ENCODE measurements around the gene PTPRN2.

PTPRN2 gene

DNA sequence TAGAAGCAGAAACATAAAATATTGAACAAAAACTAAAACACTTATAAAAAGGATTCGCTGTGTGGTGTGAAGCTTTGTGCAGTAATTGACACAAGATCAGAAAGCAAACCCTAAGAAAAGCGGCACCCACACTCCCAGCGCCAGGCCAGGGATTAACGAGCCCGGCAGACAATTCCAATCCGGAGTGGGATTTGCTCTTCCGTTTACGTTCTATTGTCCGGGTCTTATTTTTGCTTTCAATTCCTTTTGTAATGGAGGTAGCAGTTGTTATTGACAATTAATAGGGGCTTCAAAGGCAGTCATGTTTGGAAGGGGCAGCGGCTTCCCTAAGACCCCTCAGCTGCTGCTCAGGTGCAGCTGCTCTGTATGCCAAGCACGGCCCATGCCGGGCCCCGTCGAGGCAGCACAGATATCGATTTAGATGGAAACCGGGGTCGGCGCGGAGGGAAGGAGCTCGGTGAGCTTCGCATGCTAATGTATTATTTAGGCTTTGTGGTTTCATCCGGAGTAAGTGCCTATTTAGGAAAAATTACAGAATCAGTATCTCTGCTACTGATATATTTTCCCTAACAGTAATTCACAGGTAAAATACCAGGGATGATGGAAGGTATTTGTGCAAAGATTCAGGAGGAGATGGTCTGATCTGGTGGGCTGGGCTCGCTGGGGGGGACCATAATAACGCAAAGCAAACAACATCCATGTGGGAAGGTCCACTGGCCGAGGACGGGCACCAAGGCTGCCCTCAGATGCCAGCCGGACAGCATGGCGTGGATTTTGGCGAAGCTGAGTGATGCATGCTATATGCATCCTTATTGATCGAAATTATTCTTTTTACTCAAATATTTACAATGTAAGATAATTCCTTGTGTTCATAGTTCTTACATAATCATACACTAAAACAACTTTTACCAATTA is 561.7 kb downstream of the PTPRN2 start:
- no peak for TF ChIP-seq GATA2 (IDR thresholded peaks at IDR 0.05; ENCODE audit: low read depth, low read length)
- no peak for TF ChIP-seq GATA3 (IDR thresholded peaks at IDR 0.05; ENCODE audit: low read depth, low read length)

DNA sequence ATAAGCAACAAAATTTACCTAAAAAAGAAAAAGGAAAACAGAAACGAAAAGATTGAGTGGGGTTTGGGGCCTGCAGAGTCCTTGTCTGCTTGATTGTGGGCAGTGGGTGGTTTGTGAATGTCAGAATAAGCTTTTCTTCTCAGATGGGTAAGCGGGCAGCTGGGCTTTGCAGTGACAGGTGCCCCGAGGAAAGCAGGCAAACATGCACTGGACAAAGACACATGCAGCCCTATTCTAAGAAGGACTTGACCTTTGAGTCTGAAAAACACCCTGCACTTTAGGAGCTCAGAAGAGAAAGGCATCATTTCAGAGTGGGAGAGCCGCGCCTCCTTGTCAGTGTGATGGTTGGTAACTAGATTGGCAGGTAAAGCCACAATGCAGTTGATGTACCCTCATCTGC is 562.7 kb downstream of the PTPRN2 start:
- no peak for TF ChIP-seq GATA2 (IDR thresholded peaks at IDR 0.05; ENCODE audit: low read depth, low read length)
- no peak for TF ChIP-seq GATA3 (IDR thresholded peaks at IDR 0.05; ENCODE audit: low read depth, low read length)

DNA sequence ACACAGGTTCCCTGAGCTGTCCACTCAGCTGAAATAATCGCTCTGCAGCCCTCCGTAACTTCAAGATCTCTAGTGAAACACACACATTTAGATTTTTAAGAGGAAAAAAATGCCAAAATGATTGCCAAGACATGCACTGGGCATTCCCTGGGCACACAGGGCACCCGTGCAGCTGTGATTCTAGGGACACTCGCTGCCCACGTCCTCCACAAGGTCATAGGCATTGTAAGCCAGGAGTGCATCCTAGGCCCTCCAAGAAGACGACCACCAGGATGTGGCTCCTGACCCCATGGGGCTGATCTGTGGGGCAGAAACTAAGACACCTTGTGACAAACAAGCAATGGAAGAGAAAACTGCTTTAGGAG is 563.3 kb downstream of the PTPRN2 start:
- no peak for TF ChIP-seq GATA3 (IDR thresholded peaks at IDR 0.05; ENCODE audit: low read depth, low read length)
- TF ChIP-seq GATA2 (IDR thresholded peaks at IDR 0.05; ENCODE audit: low read depth, low read length): no peak

DNA sequence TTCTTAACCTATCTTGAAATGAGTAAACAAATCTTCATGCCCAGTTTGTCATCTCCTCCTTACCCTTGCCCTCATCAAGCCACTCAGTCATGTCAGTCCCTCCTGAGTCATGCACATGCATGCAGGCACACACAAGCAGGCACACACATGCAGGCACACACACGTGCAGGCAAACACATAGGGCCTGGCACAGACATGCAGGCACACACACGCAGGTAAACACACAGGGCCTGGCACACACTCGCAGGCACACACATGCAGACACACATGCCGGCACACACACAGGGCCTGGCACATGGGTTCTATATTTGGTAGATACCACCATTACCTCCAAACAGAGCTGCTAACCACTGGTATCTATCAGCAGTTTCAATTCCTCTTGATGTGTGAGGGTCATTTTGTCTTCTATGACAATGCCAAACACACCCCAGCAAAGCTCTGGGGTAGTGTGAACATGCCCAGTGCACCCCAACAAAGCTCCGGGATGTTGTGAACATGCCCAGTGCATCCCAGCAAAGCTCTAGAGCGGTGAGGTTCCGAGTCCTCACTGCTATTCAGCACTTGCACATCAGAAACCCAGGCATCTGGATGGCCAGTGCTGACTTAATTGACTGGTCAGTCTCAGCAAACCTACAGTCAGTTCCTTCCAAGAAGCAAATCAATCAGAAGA is 563.8 kb downstream of the PTPRN2 start:
- no peak for TF ChIP-seq GATA3 (IDR thresholded peaks at IDR 0.05; ENCODE audit: low read depth, low read length)
- TF ChIP-seq GATA2 (IDR thresholded peaks at IDR 0.05; ENCODE audit: low read depth, low read length): no peak

DNA sequence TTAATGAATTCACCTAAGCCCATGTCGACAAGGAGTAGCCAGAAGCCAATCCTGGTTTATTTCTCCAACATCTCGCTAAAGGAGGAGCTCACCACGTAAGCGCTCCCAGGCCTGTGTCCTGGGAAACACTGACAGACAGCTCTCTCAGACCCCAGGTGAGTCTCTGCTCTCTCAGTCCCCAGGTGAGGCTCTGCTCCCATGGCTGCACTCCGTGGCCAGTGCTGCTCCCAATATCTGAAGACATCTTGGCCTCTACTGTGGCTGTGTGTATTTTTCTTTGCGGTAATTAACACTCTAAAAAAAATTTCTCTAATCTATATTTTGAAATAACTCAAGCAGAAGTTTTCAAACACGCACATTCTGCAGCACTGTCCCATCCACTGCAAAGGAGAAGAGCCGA is 564.5 kb downstream of the PTPRN2 start:
- TF ChIP-seq GATA3 (IDR thresholded peaks at IDR 0.05; ENCODE audit: low read depth, low read length) (no peak), GATA2 (IDR thresholded peaks at IDR 0.05; ENCODE audit: low read depth, low read length) (no peak)

DNA sequence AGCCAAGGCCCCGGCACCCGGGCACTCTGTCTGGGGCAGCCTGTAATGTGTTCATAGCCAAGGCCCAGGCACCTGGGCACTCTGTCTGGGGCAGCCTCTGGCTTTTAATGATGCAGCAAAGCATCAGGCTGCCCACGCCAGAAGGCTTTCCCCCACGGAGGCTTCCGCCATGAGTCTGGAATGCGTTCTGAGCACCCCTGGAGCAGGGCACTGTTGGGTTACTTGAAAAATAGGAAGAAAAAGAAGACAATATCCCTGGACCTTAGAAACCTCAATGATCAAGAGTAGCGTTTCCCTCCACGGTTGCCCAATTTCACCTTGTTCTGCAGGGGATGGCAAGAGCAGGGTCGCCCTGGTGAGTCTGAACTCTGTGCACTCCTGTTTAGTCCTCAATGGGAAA is 565.0 kb downstream of the PTPRN2 start:
- TF ChIP-seq GATA3 (IDR thresholded peaks at IDR 0.05; ENCODE audit: low read depth, low read length) (no peak), GATA2 (IDR thresholded peaks at IDR 0.05; ENCODE audit: low read depth, low read length) (no peak)

DNA sequence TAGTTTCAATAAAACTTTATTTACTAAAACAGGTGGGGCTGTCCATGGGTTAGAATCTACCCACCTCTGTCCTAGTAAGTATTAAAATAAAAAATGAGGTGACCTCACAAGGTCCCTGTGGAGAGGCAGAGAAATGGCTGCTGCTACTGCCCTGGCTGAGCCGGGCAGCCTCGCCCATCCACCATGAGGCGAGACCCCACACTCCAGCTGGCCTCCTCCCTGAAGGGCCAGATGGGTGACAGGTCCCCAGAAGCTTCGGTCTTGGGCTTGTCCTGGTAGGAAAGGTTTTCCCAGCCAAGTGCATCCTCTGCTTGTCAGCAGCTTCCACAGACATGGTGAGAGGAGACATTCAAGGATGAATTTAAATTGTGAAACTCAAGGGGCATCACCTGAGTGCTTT is 565.8 kb downstream of the PTPRN2 start:
- TF ChIP-seq GATA3 (IDR thresholded peaks at IDR 0.05; ENCODE audit: low read depth, low read length) (no peak), GATA2 (IDR thresholded peaks at IDR 0.05; ENCODE audit: low read depth, low read length) (no peak)

DNA sequence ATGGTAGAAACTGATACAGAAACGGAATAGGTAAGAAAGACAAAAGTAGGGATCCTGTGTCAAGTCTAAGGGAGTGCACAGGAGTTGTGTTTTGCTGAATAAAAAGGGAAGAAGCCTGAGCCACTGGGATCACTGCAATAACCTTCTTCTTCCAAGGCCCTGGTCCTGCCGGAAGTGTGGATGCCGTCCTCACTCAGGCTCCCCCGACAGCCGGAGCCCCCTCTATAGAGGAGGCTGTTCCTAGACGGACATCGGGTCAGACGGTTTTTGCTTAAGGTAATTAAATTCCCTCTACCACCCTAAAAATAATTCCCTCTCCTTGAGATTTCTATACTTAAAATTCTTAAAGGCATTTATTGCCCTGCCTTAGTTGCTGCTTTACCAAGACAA is 566.9 kb downstream of the PTPRN2 start:
- TF ChIP-seq GATA3 (IDR thresholded peaks at IDR 0.05; ENCODE audit: low read depth, low read length): no peak
- TF ChIP-seq GATA2 (IDR thresholded peaks at IDR 0.05; ENCODE audit: low read depth, low read length): no peak

DNA sequence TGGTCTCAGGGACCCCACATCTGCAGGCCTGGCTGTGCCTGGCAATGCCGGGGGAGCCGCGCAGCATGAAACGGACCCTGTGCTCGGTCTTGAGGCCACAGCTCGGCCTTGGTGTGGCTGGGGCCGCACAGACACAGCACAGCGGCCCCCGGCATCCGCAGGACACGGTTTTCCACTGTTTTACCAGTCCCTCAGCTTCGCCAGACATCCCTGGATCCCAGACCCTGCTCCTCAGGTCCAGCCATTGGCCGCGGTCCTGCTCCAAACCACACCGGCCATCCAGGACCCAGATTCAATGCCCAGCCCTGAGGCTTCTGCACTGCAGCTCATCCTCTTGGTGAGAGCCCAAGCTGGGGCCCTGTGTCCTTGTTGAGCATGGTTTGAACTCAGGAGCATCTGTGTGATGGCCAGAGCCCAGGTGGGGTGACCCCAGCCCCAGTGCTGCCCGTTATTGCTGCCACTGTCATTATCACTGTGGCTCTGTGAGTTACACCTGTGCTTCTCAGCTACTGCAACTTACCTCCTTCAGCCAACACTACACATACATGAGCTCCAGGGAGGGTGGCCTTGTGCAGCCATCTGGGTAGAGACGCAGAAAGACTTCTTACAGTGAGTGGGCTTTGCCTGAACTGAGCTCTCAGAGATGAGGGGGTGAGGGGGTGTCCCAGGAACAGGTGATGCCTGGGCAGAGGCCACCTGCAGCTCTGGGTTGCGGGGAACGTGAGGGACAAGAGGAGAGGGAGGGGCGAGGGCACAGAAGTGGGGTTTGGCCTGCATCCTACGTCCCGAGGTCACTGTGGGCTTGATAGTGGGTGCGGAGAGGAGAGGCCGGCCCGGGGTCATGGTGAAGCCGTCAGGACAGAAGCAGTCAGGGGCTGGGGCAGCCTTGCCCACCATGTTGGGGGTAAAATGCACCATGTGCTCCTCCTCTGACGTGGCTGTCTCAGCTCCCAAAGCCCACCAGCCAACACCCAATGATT is 567.6 kb downstream of the PTPRN2 start:
- no peak for TF ChIP-seq GATA3 (IDR thresholded peaks at IDR 0.05; ENCODE audit: low read depth, low read length)
- TF ChIP-seq GATA2 (IDR thresholded peaks at IDR 0.05; ENCODE audit: low read depth, low read length): no peak

DNA sequence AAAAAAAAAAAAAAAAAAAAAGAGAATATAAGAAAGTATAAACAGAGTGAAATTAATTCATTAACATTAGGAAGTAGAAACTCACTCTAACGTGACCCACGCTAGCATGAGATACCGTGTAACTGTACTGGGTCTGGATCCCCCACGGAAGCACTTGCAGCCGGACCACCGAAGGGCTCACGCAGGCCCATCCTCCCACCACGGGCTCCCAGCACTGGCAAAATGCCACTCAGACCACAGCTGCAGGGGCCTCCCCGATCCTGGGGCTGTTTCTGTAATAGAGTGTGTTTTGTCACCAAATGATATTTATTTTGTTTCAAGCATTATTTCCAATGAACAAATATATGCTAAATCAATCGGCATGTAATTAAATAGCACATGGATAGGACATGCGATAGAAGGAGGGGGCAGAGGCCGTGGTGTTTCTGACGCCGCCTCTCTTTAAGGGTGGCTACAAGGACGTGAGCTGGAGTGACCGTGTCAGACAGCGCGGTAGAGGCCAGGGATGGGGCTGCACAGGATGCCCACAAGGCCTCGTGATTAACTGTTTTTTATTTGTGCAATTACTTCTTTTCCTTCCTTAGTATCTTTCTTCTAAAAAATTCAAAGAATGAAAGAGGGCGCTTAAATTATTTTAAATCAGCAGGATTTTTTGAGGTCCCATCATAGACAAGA is 568.5 kb downstream of the PTPRN2 start:
- TF ChIP-seq GATA3 (IDR thresholded peaks at IDR 0.05; ENCODE audit: low read depth, low read length) (no peak), GATA2 (IDR thresholded peaks at IDR 0.05; ENCODE audit: low read depth, low read length) (no peak)

DNA sequence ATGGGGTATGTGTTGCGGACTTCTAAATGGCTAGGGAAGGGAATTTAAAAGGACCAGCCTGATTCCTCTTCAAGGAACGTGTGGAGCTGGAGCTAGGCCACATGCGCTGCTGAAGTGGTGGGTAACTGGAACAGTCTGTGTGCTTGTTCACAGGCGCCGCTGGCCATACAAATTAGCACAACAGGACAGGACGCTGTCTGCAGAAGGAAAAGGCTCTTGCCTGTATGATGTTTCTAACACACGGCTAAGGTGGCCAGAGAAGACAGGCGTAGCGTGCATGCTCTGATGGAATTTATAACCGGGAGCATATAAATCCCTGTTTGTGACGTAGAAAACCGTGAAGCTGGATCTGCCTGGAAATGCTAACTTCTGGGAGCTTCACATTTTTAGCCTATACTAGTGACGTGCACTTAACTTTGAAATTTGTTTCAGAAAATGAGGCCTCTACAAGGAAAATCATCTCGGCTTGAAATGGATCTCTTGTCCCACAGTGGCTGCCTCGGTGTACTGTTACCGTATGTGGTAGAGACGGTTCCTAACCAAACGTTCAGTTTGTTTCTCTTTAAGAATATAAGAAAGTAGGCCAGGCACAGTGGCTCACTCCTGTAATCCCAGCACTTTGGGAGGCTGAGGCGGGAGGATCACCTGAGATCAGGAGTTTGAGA is 569.4 kb downstream of the PTPRN2 start:
- TF ChIP-seq GATA2 (IDR thresholded peaks at IDR 0.05; ENCODE audit: low read depth, low read length) (no peak), GATA3 (IDR thresholded peaks at IDR 0.05; ENCODE audit: low read depth, low read length) (no peak)

DNA sequence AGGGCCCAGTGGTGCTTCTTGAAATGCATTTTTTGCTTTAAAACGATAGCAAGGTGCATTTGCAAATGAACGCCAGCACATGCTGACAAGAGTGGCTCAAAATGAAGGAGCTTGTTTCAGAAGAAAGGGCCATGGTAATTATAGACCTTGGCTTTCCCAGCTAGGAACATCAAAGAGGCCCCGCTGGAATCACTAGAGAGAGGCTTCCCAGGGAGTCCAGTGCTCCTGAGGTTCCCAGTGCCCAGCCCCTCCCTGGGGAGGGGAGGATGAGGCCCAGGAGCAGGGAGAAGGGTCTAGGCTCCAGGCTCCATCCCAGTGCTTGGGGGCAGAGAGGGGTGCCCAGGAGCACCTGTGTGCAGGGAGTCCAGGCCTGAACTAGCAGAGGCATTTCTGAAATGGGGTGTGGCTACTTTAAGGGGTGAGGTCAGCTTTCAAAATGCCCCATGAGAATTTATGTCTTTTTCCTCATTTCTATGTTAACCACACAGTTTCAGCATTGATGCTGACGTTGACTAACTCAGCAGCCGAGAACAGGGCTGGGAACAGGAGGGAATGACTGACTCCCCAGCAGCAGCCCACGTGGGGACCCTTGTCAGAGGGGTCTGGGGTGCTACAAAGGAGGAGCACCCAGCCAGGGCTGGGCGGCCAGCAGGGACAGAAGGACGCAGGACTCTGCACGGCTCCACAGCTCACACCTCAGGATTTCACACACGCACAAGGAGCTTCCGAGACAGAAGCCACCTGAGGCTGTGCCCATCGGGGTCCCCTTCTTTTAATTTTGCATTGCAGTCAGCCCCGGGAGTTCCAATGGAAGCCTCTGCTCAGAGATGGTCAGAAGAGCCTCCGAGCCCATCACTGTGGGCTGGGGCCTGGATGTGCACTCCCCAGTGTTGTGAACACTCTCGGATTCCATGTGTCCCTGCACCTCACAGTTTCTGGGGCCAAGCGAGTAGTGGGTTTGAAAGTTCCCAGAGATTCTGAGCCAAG is 570.2 kb downstream of the PTPRN2 start:
- TF ChIP-seq GATA2 (IDR thresholded peaks at IDR 0.05; ENCODE audit: low read depth, low read length) (no peak), GATA3 (IDR thresholded peaks at IDR 0.05; ENCODE audit: low read depth, low read length) (no peak)

All from SH-SY5Y (cell line).